Fibroblast of skin of right biceps (primary cell): Measurements from ENCODE around the gene PCGF1.

Experiments used
- DNase-seq: peaks from one replicate; pipeline ENCODE4 v3.0.0-alpha.2; 2013

PCGF1 gene

DNA sequence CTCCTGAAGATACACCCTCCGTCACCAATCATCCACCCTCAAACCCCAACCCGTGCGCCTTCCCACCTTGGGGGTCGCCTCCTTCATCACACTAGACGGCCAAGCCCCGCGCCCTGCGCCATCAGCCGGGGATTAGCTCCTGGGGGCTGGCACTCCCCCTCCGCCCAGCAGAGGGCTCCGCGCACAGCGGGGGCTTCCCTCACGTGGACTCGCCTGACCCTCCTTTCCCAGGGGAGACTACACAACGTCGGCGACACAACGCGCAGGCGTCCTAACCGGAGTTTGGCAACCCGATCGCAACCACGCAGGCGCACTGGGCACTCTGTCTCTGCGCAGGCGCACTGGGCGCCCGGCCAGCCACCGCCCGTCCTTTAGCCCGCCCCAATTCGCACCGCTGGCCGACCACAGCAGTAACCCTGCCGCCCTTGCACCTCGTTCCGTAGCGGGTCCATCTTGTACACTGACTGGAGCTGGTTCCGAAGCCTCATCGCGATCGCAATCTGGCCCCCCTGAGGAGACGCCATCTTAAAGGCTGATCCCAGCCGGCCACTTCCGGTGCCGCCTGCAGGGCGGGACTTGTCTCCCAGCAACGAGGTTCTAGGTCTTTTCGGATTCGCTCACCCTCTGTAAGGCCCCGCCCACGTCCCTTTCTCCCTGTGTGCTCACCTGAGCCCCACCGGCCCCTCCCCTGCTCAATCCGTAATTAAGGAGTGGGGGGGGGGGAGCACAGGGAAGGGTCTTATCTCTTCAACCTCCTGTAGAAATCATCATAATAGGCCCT is at the start of gene PCGF1:
Gene PCGF1, minus strand, starts transcription at position 551 of the 781 bp plus-strand sequence. Its CDS starts 27 bp downstream, at position 524.
- DNase-seq = peak; percentile 99

DNA sequence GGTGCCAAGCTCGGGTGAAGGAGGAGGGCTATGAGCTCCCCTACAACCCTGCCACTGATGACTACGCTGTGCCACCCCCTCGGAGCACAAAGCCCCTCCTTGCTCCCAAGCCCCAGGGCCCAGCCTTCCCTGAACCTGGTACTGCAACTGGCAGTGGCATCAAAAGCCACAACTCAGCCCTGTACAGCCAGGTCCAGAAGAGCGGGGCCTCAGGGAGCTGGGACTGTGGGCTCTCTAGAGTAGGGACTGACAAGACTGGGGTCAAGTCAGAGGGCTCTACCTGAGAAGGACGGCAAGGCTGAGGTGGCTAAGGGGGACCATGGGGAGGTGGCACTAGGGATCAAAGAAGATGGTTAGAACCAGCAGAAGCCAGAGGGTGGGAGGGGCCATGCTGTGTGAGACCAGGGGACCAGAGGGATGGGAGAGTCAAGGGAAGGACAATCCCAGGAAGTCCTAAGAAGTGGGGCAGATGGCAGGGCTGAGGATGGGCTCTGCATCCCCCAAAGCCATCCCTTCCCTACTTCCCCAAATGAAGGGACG is 49.4 kb upstream of the PCGF1 start:
- no peak for DNase-seq

GRCh38 chr2:74556159-74556558 is 48.7 kb upstream of the PCGF1 start:
- no peak for DNase-seq

DNA sequence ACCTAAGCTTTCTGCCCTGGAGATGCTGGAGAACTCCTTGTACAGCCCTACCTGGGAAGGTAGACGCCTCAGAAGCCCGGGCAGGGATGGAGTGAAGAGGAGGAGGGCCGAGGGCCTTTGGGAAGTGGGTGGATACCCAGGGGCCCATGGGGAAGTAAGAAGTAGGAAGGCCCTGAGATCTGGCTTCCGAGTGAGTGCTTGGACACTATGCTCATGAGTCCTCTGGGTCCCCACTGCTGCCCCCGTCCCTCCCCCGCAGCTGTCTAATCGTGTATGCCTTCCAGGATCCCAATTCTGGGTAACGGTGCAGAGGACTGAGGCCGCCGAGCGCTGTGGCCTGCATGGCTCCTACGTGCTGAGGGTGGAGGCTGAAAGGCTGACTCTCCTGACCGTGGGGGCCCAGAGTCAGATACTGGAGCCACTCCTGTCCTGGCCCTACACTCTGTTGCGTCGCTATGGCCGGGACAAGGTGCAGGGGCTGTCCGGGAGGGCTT is 48.2 kb upstream of the PCGF1 start:
- DNase-seq = no peak

DNA sequence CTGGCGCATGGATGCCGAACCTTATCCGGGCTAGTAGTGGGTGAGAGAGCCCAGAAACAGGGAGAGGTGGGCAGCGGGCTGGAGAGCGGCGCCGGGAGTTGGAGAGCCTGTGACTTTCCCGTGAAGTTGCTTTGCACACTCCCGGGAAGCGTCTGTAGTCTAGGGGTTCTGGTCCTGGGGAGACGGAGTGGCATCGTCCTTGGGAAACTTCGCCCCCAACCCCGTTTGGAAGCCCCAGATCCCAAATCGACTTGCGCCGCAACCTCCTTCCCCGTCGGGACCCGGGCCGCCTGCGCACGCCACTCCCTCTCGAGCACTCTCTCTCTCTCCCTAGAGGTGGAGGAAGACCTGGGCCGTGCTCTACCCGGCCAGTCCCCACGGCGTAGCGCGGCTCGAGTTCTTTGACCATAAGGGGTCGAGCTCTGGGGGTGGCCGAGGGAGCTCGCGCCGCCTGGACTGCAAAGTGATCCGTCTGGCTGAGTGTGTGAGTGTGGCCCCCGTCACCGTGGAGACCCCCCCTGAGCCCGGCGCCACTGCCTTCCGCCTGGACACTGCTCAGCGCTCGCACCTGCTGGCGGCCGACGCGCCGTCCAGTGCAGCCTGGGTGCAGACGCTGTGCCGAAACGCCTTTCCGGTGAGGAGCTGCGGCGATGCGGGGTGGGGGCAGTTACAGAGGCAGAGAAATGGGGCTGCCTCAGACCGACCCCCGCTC is 47.5 kb upstream of the PCGF1 start:
- no peak for DNase-seq

GRCh38 chr2:74553892-74554819 is 46.7 kb upstream of the PCGF1 start, which contains the start of the genes DOK1 and LOXL3:
TSS of gene DOK1 (plus strand) at chr2:74554720. CDS start at chr2:74554755, 35 bp downstream.
TSS of gene LOXL3 (minus strand) at chr2:74553942. CDS start at chr2:74552634, 1,308 bp downstream.
- peak; percentile 93 for DNase-seq

DNA sequence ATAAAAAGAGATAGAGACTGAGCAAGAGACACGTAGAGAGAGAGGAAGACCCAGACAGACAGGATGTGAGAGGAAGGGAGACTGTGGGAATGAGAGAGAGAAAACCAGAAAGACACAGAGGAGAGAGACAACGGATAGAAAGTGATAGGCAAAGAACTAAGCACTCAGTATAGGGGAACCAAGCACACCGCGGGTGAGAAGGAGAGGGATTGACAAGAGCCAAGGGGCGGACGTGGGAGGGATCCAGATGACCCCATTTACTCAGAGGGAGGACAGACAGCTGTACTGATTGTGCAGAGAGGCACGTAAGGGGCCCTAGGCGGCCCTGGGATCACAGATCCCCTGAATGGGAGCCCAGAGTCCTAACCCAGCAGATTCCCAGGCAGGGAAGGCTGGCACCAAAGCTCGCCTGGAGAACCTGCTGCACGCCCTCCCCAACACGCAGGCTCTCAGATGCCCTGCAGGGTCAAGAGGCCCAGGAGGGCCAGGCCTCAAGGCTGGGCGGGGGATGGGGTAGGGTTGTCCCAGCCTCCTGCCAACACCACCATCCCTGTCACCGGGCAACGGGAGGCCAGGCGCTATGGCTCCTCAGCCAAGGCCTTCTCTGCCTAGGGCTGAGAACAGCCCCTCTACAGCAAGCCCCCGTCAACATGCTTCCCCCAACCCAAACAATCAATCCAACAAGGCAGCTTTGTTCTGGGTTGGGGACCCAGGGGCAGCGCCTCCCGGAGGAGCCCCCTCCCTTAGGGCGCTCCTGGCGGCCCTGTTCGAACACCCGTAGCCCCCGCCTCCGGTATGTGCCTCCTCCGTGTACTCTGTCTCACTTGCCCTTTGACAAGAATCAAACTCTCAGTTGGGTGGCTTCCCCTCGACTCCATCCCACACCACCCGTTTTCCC is 45.7 kb upstream of the PCGF1 start:
- no peak for DNase-seq

- no peak for DNase-seq
Observed at GRCh38 chr2:74551942-74552913, 44.7 kb upstream of the PCGF1 start.

GRCh38 chr2:74551530-74551929 is 44.0 kb upstream of the PCGF1 start:
- DNase-seq = no peak

DNA sequence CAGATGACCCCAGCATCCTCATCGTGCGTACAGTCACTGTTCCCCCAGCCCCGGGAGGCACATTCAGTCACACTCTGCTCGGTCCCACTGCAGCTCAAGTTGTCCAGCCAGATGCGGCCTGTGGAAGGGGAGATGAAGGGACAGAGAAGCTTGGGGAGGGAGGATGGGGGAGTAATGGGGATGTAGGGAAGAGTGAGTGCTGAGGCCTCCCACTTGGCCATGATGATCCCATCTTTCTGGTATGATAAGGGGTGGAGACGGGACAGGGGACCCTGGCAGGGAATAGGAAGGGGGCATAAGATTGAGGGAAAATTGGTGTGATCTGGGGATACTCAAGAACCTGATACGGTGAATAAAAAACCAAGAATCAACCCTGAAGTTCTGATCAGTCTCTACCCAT is 42.7 kb upstream of the PCGF1 start:
- DNase-seq = no peak

DNA sequence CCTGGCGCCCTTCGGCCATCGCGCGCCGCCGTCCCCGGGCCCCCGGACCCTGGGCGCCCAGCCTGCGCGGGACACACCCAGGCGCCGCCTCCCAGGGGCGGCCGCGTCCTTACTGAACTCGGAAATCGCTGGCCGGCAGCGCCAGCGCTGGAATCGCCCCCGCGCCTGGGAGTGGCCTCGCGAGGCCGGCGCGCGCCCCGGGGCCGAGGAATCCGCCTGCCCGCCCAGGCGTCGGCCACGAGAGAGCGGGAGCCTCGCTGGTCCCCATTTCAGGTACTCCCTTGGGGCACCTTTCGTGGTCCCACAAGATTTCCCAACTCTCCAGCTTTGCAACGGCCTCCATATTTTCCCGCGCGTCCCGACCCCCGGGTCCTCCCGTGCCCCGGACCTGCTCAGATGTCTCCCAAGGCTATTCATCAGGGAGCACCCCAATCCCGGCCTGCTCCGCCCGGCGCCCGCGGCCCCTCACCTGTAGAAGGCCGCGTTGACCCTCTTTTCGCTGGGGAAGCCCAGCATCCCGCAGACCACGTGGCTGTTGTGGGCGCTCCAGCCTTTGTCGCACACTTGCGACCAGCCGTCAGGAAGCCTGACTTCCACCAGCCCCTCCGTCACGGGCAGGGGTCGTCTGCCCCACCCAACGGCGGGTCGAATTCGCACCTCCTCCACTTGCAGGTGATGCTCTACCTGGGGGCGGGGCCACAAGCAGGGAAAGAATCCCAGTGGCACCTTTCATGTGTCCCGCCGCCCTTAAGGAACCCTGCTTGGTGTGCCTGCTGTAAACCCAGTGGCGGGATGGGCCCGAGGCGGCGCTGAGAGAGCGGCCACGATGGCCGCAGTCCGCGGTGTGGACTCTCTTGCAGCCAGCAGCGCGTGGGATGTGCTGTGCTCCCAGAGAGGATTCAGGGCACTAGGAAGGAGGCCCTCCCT is 41.7 kb upstream of the PCGF1 start:
- peak; percentile 63 for DNase-seq

DNA sequence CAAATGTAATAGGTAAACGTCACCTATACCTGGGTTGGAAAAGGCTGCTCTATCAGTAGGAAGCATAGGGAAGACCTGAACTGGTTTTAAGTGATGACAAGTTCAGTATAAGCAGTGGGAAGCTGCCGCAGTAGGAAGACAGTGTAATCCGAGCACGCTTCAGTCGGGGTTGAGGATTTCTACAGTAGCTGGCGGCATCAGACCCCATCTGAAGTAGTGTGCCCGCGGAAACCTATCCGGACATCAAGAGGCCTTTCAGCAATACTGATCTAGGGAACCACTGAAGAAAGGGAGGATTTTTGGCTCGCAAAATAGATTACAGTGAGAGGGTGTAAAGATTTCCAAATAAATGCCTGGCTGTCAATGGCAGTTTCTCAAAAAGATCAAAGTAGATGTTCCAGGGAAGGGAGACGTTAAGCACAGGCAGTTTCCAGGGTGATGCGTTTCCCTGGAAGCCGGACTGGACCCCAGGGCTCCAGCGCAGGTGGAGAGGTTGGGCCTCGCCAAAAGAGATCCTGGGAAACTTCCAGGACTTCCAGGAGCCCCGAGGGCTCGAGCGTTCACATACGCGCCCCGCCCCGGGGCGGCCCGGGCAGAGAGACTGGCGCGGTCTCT is 40.9 kb upstream of the PCGF1 start:
- DNase-seq = no peak

GRCh38 chr2:74546004-74546403 is 38.5 kb upstream of the PCGF1 start:
- no peak for DNase-seq

- no peak for DNase-seq
Observed at GRCh38 chr2:74544634-74545033, 37.1 kb upstream of the PCGF1 start.

DNA sequence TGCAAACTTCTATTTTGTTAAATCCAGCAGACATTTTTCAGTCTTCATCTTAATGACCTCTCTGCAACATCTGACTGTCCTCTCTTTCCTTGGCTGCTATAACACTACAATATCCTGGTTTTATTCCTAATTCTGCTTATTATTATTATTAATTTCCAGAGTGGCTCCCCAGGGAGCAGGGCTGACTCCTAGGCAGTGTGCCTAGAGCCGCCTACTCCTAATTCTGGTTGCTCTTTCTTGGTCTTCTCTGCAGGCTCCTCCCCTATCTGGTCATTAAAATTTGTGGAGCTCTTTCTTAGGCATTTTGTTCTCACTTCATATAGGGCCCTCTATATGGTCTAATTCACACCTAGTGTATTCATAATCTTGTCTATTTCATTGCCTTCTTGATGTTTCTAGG is 35.5 kb upstream of the PCGF1 start:
- DNase-seq = no peak

GRCh38 chr2:74540291-74540690 is 32.8 kb upstream of the PCGF1 start:
- no peak for DNase-seq

DNA sequence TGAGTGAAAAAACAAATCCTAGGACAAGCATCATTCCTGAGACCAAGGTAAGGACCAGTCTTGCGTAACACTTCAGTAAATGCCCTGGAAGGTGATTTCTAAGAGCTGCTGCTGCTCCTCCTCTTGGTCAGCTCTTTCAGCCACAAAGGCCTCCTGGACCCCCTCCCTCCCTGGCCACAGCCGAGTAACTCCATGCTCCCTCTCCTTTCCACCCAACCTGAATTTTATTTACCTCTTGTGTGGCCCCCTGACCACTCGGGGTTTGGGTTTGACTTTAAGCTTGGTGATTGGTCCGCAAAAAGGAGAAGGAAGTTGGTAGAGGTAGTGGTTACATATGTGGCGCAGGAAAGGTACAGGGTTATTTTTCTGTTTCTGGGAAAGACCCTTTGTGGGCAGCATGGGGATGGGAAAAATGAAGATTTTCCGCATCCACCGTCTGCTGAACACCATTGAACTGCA is 31.4 kb upstream of the PCGF1 start:
- DNase-seq = no peak

GRCh38 chr2:74537140-74537539 is 29.6 kb upstream of the PCGF1 start:
- DNase-seq = no peak
